Stimulated activated CD8-positive, alpha-beta memory T cell treated with anti-CD3 and anti-CD28 coated beads, Interleukin-4, amount 100 ng/mL, for 1 hour (primary cell): ENCODE data around the gene DMRTB1.
A peak's percentile ranks its signal among the peaks of the same experiment; 100 is the strongest.

Experiments
- DNase-seq, 2 donors: peaks; one replicate each; pipeline ENCODE4 v3.0.0-alpha.2; 2020; ENCODE audit warnings: low read depth in 2 of 2, low spot score in 1 of 2

Gene DMRTB1

GRCh38 chr1:53459321-53460175, at the start of gene DMRTB1:
TSS of gene DMRTB1 (plus strand) at chr1:53459399. CDS start at chr1:53459454, 55 bp downstream.
- no peak for DNase-seq

GRCh38 chr1:53409695-53410094, 49.5 kb upstream of the DMRTB1 start:
- DNase-seq = no peak

- no peak for DNase-seq
Measured at GRCh38 chr1:53410100-53410541, 49.1 kb upstream of the DMRTB1 start.

GRCh38 chr1:53410701-53411100, 48.5 kb upstream of the DMRTB1 start:
- no peak for DNase-seq

- DNase-seq = no peak
Measured at GRCh38 chr1:53411541-53412152, 47.6 kb upstream of the DMRTB1 start.

- no peak for DNase-seq
Measured at GRCh38 chr1:53412285-53413174, 46.7 kb upstream of the DMRTB1 start.

- DNase-seq = peak; percentile 28 to 35
Measured at GRCh38 chr1:53413175-53414001, 45.8 kb upstream of the DMRTB1 start.

- DNase-seq = no peak
Measured at GRCh38 chr1:53414632-53415031, 44.6 kb upstream of the DMRTB1 start.

GRCh38 chr1:53415432-53415831, 43.8 kb upstream of the DMRTB1 start:
- DNase-seq = no peak

GRCh38 chr1:53416269-53416813, 42.9 kb upstream of the DMRTB1 start:
- DNase-seq = no peak

GRCh38 chr1:53417074-53417511, 42.1 kb upstream of the DMRTB1 start:
- no peak for DNase-seq

GRCh38 chr1:53419034-53419433, 40.2 kb upstream of the DMRTB1 start:
- DNase-seq = no peak

GRCh38 chr1:53420341-53420740, 38.9 kb upstream of the DMRTB1 start:
- DNase-seq = no peak

GRCh38 chr1:53421208-53421607, 38.0 kb upstream of the DMRTB1 start:
- DNase-seq = no peak

- DNase-seq = no peak
Measured at GRCh38 chr1:53430261-53430660, 28.9 kb upstream of the DMRTB1 start.

- no peak for DNase-seq
Measured at GRCh38 chr1:53430779-53431178, 28.4 kb upstream of the DMRTB1 start.

- no peak for DNase-seq
Measured at GRCh38 chr1:53431244-53431643, 28.0 kb upstream of the DMRTB1 start.

GRCh38 chr1:53431805-53432565, 27.2 kb upstream of the DMRTB1 start:
- DNase-seq = no peak

GRCh38 chr1:53432611-53433010, 26.6 kb upstream of the DMRTB1 start:
- DNase-seq = no peak
